PFSK-1 (cell line): ENCODE results near the gene YLPM1.

Source experiments
- FOXP2 ChIP-seq: optimal IDR thresholded peaks from 2 replicates; pipeline ENCODE3; 2011; ENCODE audit warnings: borderline replicate concordance, control low read depth, inconsistent platforms; ENCODE audit not compliant: insufficient read depth; ENCODE audit errors: extremely low read length, extremely low read depth
- POLR2AphosphoS5 ChIP-seq: IDR thresholded peaks from 2 replicates; pipeline ENCODE4 v1.6.1; 2012; ENCODE audit warnings: low read depth, mild to moderate bottlenecking, control low read depth, low read length, moderate library complexity
- REST ChIP-seq, 2 experiments: IDR thresholded peaks; 2 replicates each; pipeline versions ENCODE4 v1.6.1 to v1.8.0; 2011 to 2012; ENCODE audit warnings: low read depth in 2 of 2, low read length in 2 of 2, control low read depth in 1 of 2, inconsistent platforms in 1 of 2, mild to moderate bottlenecking in 1 of 2, moderate library complexity in 1 of 2; ENCODE audit not compliant: insufficient read depth in 1 of 2
- SIN3A ChIP-seq: IDR thresholded peaks from 2 replicates; pipeline ENCODE4 v1.6.1; 2012; ENCODE audit warnings: mild to moderate bottlenecking, low read length, moderate library complexity, borderline replicate concordance; ENCODE audit not compliant: insufficient read depth
- TAF1 ChIP-seq: IDR thresholded peaks from 2 replicates; pipeline ENCODE4 v1.6.1; 2012; ENCODE audit warnings: low read length, control low read depth, borderline replicate concordance; ENCODE audit not compliant: insufficient read depth

The YLPM1 gene

GRCh38 chr14:74840603-74841030, 77.5 kb downstream of the YLPM1 start:
- TF ChIP-seq POLR2AphosphoS5 (no peak), REST (IDR thresholded peaks at IDR 0.05; ENCODE audit: insufficient read depth in 1 of 2, low read depth in 2 of 2, low read length in 2 of 2) (no peak), TAF1 (no peak)

- TF ChIP-seq REST (IDR thresholded peaks at IDR 0.05; ENCODE audit: insufficient read depth in 1 of 2, low read depth in 2 of 2, low read length in 2 of 2) (no peak), SIN3A (no peak), TAF1 (no peak), FOXP2 (no peak), POLR2AphosphoS5 (no peak)
These were observed 78.4 kb downstream of the YLPM1 start for GRCh38 chr14:74841230-74842207.

GRCh38 chr14:74843653-74844052, 80.5 kb downstream of the YLPM1 start:
- TF ChIP-seq REST (IDR thresholded peaks at IDR 0.05; ENCODE audit: insufficient read depth in 1 of 2, low read depth in 2 of 2, low read length in 2 of 2) (no peak), FOXP2 (no peak), POLR2AphosphoS5 (no peak), TAF1 (no peak), SIN3A (no peak)

DNA sequence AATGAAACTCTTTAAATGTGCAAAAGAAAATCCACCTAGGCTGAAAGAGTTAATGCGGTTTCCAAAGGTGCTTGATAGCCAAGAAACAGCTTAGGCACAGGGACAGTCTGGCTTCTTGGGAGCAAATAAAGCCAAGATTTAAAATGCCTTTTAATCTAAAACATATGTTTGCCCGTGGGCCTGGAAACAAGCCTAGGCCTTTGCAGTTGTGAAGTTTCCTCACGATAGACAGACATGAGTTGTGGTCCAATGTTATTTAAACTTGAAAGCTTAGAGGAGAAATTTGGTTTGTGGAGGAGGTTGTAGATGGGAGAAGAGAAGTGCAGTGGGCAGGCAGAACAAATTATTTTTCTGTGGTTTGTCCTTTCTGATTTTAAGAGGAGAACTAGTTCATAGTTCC, 83.1 kb downstream of the YLPM1 start:
- TF ChIP-seq SIN3A (no peak), FOXP2 (no peak), REST (IDR thresholded peaks at IDR 0.05; ENCODE audit: insufficient read depth in 1 of 2, low read depth in 2 of 2, low read length in 2 of 2) (no peak), POLR2AphosphoS5 (no peak), TAF1 (no peak)
